GM12878 (cell line): ENCODE data around the gene TEX264. TPM values are rescaled to one million over a fixed set of nuclear protein-coding genes. Genes with fewer than 3 reads are reported as not detected.

ENCODE experiments used
- ATAC-seq: fragments of 200-7000 bp; cut with Tn5 transposase; 3 replicates; pipeline ENCODE4 v1.9.1; 2020; ENCODE audit warnings: mild to moderate bottlenecking, moderate library complexity
- BruUV-seq: library from RNA; stranded (reverse); fragments of 400-500 nt; replicated peaks from 2 replicates; lab custom pipeline; 2021; lab: Mats Ljungman, UMichigan
- CTCF ChIA-PET: fragments of 300-600 bp; sonication (Branson Sonifier 250); formaldehyde crosslinking; extraction: SDS; loops from one replicate; lab custom pipeline; 2021; ENCODE audit warnings: inconsistent platforms; lab: Yijun Ruan, JAX
- POLR2A ChIA-PET: fragments of 350-600 bp; formaldehyde crosslinking; extraction: SDS; loops from one replicate; lab custom pipeline; 2021; ENCODE audit warnings: inconsistent platforms; lab: Charles Lee
- RAD21 ChIA-PET: fragments of 300-600 bp; sonication (Branson Sonifier 250); formaldehyde crosslinking; loops from one replicate; lab custom pipeline; 2023; ENCODE audit warnings: antibody characterized with exemption; ENCODE audit not compliant: unreplicated experiment; lab: Charles Lee
- SMC1A ChIA-PET: fragments of 300-600 bp; sonication (Branson Sonifier 250); formaldehyde crosslinking; loops from one replicate; lab custom pipeline; 2023; ENCODE audit not compliant: unreplicated experiment, uncharacterized antibody; lab: Charles Lee
- DNase-seq: peaks from one replicate; pipeline ENCODE4 v3.0.0-alpha.2; 2011; ENCODE audit warnings: low read depth, low spot score
- FAIRE-seq: peaks from 3 replicates; lab custom pipeline; 2011; peaks lifted over from hg19 to GRCh38; lab: Jason Lieb, UNC
- H2AFZ ChIP-seq: 2 replicates; pipeline ENCODE4 v1.6.0; 2011; ENCODE audit warnings: low read depth, low read length, control low read depth; ENCODE audit not compliant: control insufficient read depth
- H3K27ac ChIP-seq: 2 replicates; pipeline ENCODE4 v1.5.1; 2011; ENCODE audit warnings: control low read depth; ENCODE audit not compliant: control insufficient read depth, insufficient read depth
- H3K27me3 ChIP-seq, 2 experiments: replicated peaks in 1 of 2; 2 replicates each; pipeline versions ENCODE4 v1.6.0 to v1.6.1; 2011; ENCODE audit warnings: low read length in 1 of 2; ENCODE audit not compliant: control insufficient read depth in 2 of 2, insufficient read depth in 2 of 2
- H3K36me3 ChIP-seq, 2 experiments: 2 replicates each; pipeline ENCODE4 v1.5.1; 2011; ENCODE audit warnings: low read length in 1 of 2; ENCODE audit not compliant: control insufficient read depth in 2 of 2, insufficient read depth in 2 of 2
- H3K4me1 ChIP-seq: 2 replicates; pipeline ENCODE4 v1.6.1; 2011; ENCODE audit warnings: mild to moderate bottlenecking, low read length, moderate library complexity, mixed read lengths; ENCODE audit not compliant: control insufficient read depth, insufficient read depth
- H3K4me2 ChIP-seq: 2 replicates; pipeline ENCODE4 v1.6.0; 2011; ENCODE audit warnings: control low read depth; ENCODE audit not compliant: control insufficient read depth, insufficient read depth
- H3K4me3 ChIP-seq: fragments of 200-600 bp; sonication (generic); 2 replicates; pipeline ENCODE4 v1.5.1; 2016
- H3K79me2 ChIP-seq: 2 replicates; pipeline ENCODE4 v1.6.0; 2011; ENCODE audit warnings: low read length; ENCODE audit not compliant: control insufficient read depth, insufficient read depth
- H3K9ac ChIP-seq: 2 replicates; pipeline ENCODE4 v1.8.0; 2011; ENCODE audit warnings: low read length, control low read depth, mixed read lengths; ENCODE audit not compliant: control insufficient read depth, insufficient read depth
- H3K9me3 ChIP-seq: replicated peaks from 3 replicates; pipeline ENCODE4 v1.5.1; 2011; ENCODE audit warnings: mild to moderate bottlenecking, low read length; ENCODE audit not compliant: control insufficient read depth, insufficient read depth
- H4K20me1 ChIP-seq: 2 replicates; pipeline ENCODE4 v1.6.0; 2011; ENCODE audit not compliant: control insufficient read depth, insufficient read depth
- ESRRA ChIP-seq: IDR thresholded peaks from 2 replicates; pipeline ENCODE4 v1.6.1; 2012; ENCODE audit warnings: mild to moderate bottlenecking, low read length, improper control_type of control experiment
- GATAD2B ChIP-seq: fragments of 450-650 bp; conservative IDR thresholded peaks from 2 replicates; pipeline ENCODE4 v1.6.1; 2017; ENCODE audit warnings: low read depth, mild to moderate bottlenecking, moderate library complexity
- HDAC2 ChIP-seq: fragments of 200-600 bp; sonication (generic); IDR thresholded peaks from 2 replicates; pipeline ENCODE4 v1.6.1; 2017
- MYB ChIP-seq: fragments of 150-350 bp; IDR thresholded peaks from 2 replicates; pipeline ENCODE4 v1.6.1; 2014; ENCODE audit warnings: mild to moderate bottlenecking, low read depth, low read length, borderline replicate concordance
- RAD51 ChIP-seq: fragments of 450-650 bp; IDR thresholded peaks from 2 replicates; pipeline ENCODE4 v1.6.1; 2016; ENCODE audit warnings: moderate library complexity, mild to moderate bottlenecking, inconsistent platforms
- SP1 ChIP-seq: IDR thresholded peaks from one replicate; pipeline ENCODE4 v1.6.1; 2011; ENCODE audit warnings: low read depth, low read length
- SUPT20H ChIP-seq: IDR thresholded peaks from 2 replicates; pipeline ENCODE4 v1.6.1; 2011; ENCODE audit warnings: low read depth, mild to moderate bottlenecking, low read length, moderate library complexity, borderline replicate concordance; ENCODE audit not compliant: control insufficient read depth
- ZNF207 ChIP-seq: fragments of 450-650 bp; IDR thresholded peaks from 2 replicates; pipeline ENCODE4 v1.6.1; 2014; ENCODE audit warnings: antibody characterized with exemption, mild to moderate bottlenecking, borderline replicate concordance
- ZSCAN29 ChIP-seq: fragments of 450-650 bp; IDR thresholded peaks from 2 replicates; pipeline ENCODE4 v1.6.1; 2017; ENCODE audit warnings: mild to moderate bottlenecking, moderate library complexity
- WGBS: methylation state at CpG from one replicate; pipeline ENCODE4 v1.1.6; 2016; ENCODE audit warnings: low lambda C conversion rate; ENCODE audit not compliant: insufficient replicate concordance, insufficient coverage; ENCODE audit errors: missing lambda C conversion rate; 5-methylcytosine and 5-hydroxymethylcytosine counted together
- in situ Hi-C: fragments of 300-500 bp; cut with MboI; formaldehyde crosslinking; loops from 9 replicates; pipeline ENCODE4 v1.14.3; 2018; ENCODE audit warnings: mixed read lengths
- intact Hi-C: fragments of 100-400 bp; cut with micrococcal nuclease; formaldehyde crosslinking; loops from one replicate; pipeline ENCODE4 v1.14.2; 2022; ENCODE audit not compliant: unreplicated experiment
- polyA plus RNA-seq, 11 experiments: library from polyadenylated mRNA; depleted of rRNA in 4 of 11; unstranded in 6 of 11; stranded (reverse) in 5 of 11; fragments of >200 nt; fragmentation: Nextera tagmentation in 4 of 11; fragmentation: Illumina TruSeq in 1 of 11; extraction: Ambion mirVana in 4 of 11; extraction: Trizol in 1 of 11; gene quantifications; 1 replicate in 1 of 11; 2 replicates in 10 of 11; pipeline versions ENCODE4 v1.2.1 to v1.2.3, GENCODE V29; 2011 to 2016; ENCODE audit warnings: inconsistent platforms in 2 of 11, missing spikeins in 2 of 11, low read depth in 1 of 11
- total RNA-seq, 4 experiments: library from RNA; depleted of rRNA in 3 of 4; stranded (reverse); fragments of >200 nt in 3 of 4; fragmentation: Illumina TruSeq in 1 of 4; extraction: Trizol in 1 of 4; gene quantifications; 2 replicates each; pipeline versions ENCODE4 v1.2.1 to v1.2.3, GENCODE V29; 2013 to 2021
- TF ChIP-seq, protein P1 (sequence below): IDR thresholded peaks from 2 replicates; pipeline ENCODE4 v1.6.1; 2012; ENCODE audit warnings: mild to moderate bottlenecking, low read depth, low read length
- TF ChIP-seq, protein P2 (sequence below): fragments of 450-650 bp; IDR thresholded peaks from 2 replicates; pipeline ENCODE4 v1.6.1; 2017; ENCODE audit warnings: low read depth, mild to moderate bottlenecking, moderate library complexity

TEX264 gene
- total and polyA plus RNA-seq, 10 of the 15 experiments (the other 5 are each of a cell fraction or from before 2014, with no cell fraction given), result 3.6 to 63.0 (median 52.4) TPM

DNA sequence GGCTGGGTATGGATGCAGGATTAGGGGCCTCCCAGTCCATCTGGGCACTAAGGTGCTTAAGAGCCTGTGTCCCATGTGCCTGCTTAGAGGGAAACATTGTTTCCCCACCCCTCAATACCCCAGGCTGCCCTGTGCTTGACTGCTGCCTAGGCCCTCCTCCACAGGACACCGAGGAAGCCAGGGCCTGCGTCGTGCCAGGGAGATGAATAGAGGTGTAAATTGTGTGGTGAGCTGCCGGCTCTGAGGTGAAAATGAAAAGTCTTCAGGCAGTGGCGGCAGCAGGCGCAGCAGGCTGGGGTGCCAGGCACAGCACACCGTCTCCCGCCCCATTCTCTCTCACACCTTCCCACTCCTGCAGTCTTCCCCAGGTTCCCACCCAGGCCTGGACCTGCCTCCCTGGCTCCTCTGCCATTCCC lies 21.9 kb downstream of the TEX264 start:
- intact Hi-C loops, result no loop called here
- no peak for TF ChIP-seq SP1
- TF ChIP-seq, all 136 proteins: peak for 0
- in situ Hi-C loops, result loop anchor here (25.0 kb wide), 1 partner anchor 1081 kb away; the partner anchor contains the start of genes CISH and MAPKAPK3
- Histone ChIP-seq H4K20me1 (no peaks in the 10 kb centered on the region; the same call in 1 of the 2 replicates), H3K9ac (no peak overlapping the region), H3K27ac (no peak overlapping the region), H2AFZ (no peak overlapping the region), H3K4me3 (no peak overlapping the region), H3K9me3 (no peaks in the 10 kb centered on the region), H3K79me2 (no peaks in the 10 kb centered on the region), H3K4me1 (no peaks in the 10 kb centered on the region), H3K36me3 (peaks cover 10 to 26% of the 10 kb centered on the region in 2 experiments), H3K27me3 (no peaks in the 10 kb centered on the region), H3K4me2 (no peak overlapping the region)
- no peak for ATAC-seq
- POLR2A ChIA-PET, result interaction anchor here (0.6 kb wide), 1 partner anchor 192 kb away, joined by 3 read pairs; no protein-coding TSS in a partner anchor
- DNase-seq, result no peak
- CTCF ChIA-PET, result no interaction called here
- RAD21 ChIA-PET, result no interaction called here
- SMC1A ChIA-PET, result no interaction called here
- no TSS peak for BruUV-seq
- no peak for FAIRE-seq
- WGBS, result 100% methylated on average over 8 of the region's 8 CpGs

DNA sequence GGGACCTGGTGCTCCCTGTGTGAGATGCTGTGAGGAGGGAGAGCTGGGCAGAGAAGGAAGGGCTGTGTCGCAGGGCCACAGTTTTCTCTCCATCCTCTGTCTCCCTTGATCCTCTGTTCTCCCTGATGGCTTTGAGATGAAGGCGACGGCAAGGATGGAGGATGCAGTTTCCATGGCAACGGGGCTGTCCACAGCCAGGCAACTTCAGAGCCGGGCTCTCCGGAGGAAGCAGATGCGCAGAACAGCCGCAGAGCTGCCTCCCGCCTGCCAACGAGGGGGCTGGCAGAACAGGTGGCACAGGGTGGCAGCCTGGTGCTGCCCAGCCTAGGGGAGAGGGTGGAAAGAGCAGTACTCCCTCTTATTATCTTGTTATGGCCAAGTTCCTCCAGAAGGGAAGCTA lies 25.9 kb downstream of the TEX264 start:
- no peak overlapping the region for H2AFZ ChIP-seq
- no TSS peak for BruUV-seq
- no peaks in the 10 kb centered on the region for H3K79me2 ChIP-seq
- ChIA-PET POLR2A (no interaction called here), CTCF (interaction anchor here (0.9 kb wide), 1 partner anchor 195 kb away, joined by 3 read pairs; no protein-coding TSS in a partner anchor), RAD21 (no interaction called here), SMC1A (no interaction called here)
- intact Hi-C loops, result no loop called here
- FAIRE-seq (no peak), ATAC-seq (no peak), DNase-seq (no peak)
- H3K4me2 ChIP-seq, result no peak overlapping the region
- no peaks in the 10 kb centered on the region; the same call in 1 of the 2 replicates for H4K20me1 ChIP-seq
- H3K27ac ChIP-seq, result no peak overlapping the region
- no peak overlapping the region for H3K9ac ChIP-seq
- H3K36me3 ChIP-seq, result peaks cover 3 to 38% of the 10 kb centered on the region in 2 experiments; a peak in 3 of 4 replicates
- in situ Hi-C loops, result loop anchor here (25.0 kb wide), 1 partner anchor 1085 kb away; the partner anchor contains the start of genes CISH and MAPKAPK3
- H3K4me3 ChIP-seq, result no peak overlapping the region
- H3K4me1 ChIP-seq, result no peaks in the 10 kb centered on the region
- no peaks in the 10 kb centered on the region for H3K27me3 ChIP-seq
- WGBS, result 94% methylated on average over 10 of the region's 10 CpGs
- H3K9me3 ChIP-seq, result no peaks in the 10 kb centered on the region
- TF ChIP-seq SUPT20H (no peak), HDAC2 (no peak), MYB (no peak), RAD51 (no peak), ESRRA (no peak), ZNF207 (no peak), ZSCAN29 (no peak), GATAD2B (no peak)
- TF ChIP-seq, protein P1, sequence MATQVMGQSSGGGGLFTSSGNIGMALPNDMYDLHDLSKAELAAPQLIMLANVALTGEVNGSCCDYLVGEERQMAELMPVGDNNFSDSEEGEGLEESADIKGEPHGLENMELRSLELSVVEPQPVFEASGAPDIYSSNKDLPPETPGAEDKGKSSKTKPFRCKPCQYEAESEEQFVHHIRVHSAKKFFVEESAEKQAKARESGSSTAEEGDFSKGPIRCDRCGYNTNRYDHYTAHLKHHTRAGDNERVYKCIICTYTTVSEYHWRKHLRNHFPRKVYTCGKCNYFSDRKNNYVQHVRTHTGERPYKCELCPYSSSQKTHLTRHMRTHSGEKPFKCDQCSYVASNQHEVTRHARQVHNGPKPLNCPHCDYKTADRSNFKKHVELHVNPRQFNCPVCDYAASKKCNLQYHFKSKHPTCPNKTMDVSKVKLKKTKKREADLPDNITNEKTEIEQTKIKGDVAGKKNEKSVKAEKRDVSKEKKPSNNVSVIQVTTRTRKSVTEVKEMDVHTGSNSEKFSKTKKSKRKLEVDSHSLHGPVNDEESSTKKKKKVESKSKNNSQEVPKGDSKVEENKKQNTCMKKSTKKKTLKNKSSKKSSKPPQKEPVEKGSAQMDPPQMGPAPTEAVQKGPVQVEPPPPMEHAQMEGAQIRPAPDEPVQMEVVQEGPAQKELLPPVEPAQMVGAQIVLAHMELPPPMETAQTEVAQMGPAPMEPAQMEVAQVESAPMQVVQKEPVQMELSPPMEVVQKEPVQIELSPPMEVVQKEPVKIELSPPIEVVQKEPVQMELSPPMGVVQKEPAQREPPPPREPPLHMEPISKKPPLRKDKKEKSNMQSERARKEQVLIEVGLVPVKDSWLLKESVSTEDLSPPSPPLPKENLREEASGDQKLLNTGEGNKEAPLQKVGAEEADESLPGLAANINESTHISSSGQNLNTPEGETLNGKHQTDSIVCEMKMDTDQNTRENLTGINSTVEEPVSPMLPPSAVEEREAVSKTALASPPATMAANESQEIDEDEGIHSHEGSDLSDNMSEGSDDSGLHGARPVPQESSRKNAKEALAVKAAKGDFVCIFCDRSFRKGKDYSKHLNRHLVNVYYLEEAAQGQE, result no peak
- TF ChIP-seq, protein P2, sequence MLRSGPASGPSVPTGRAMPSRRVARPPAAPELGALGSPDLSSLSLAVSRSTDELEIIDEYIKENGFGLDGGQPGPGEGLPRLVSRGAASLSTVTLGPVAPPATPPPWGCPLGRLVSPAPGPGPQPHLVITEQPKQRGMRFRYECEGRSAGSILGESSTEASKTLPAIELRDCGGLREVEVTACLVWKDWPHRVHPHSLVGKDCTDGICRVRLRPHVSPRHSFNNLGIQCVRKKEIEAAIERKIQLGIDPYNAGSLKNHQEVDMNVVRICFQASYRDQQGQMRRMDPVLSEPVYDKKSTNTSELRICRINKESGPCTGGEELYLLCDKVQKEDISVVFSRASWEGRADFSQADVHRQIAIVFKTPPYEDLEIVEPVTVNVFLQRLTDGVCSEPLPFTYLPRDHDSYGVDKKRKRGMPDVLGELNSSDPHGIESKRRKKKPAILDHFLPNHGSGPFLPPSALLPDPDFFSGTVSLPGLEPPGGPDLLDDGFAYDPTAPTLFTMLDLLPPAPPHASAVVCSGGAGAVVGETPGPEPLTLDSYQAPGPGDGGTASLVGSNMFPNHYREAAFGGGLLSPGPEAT, result no peak
